ENCODE data around the gene STARD3NL. TPM values are rescaled to one million over a fixed set of nuclear protein-coding genes. Genes with fewer than 3 reads are reported as not detected.

The STARD3NL gene
- total and polyA plus RNA-seq, 5 donors from 2014 or later, result 13.1 to 33.8 (median 30.4) TPM

GRCh38 chr7:38195804-38196595, 18.0 kb downstream of the STARD3NL start:
- peaks cover 9 to 23% (median 15%) of the 10 kb centered on the region in 4 donors for H3K4me1 Mint-ChIP-seq
- Histone ChIP-seq H3K4me1 (ENCODE audit: control insufficient read depth, insufficient read depth, low read length, poor library complexity, severe bottlenecking) (no peaks in the 10 kb centered on the region), H3K4me3 (ENCODE audit: low read depth, low read length) (no peak overlapping the region), H3K36me3 (ENCODE audit: control insufficient read depth, insufficient read depth, low read length) (no peaks in the 10 kb centered on the region), H3K27ac (ENCODE audit: insufficient read depth, low read length, poor library complexity, severe bottlenecking) (no peak overlapping the region), H3K9me3 (ENCODE audit: control insufficient read depth in 2 of 2, low read length in 2 of 2) (no peaks in the 10 kb centered on the region), H3K27me3 (ENCODE audit: control insufficient read depth, insufficient read depth, low read length) (no peaks in the 10 kb centered on the region)
- no peak for ATAC-seq (ENCODE audit: low read depth in 2 of 2)
- no peak for DNase-seq
- peaks cover 0 to 3% (median 0%) of the 10 kb centered on the region in 7 donors for H3K9me3 Mint-ChIP-seq
- H3K27ac Mint-ChIP-seq, result no peak overlapping the region
- H3K27me3 Mint-ChIP-seq, result no peaks in the 10 kb centered on the region
- H3K4me3 Mint-ChIP-seq, result no peak overlapping the region
- peaks cover 4% of the 10 kb centered on the region for H3K36me3 Mint-ChIP-seq

GRCh38 chr7:38198366-38198765, 20.3 kb downstream of the STARD3NL start:
- Histone ChIP-seq H3K36me3 (ENCODE audit: control insufficient read depth, insufficient read depth, low read length) (no peaks in the 10 kb centered on the region), H3K9me3 (ENCODE audit: control insufficient read depth in 2 of 2, low read length in 2 of 2) (no peaks in the 10 kb centered on the region), H3K27ac (ENCODE audit: insufficient read depth, low read length, poor library complexity, severe bottlenecking) (no peak overlapping the region), H3K4me3 (ENCODE audit: low read depth, low read length) (no peak overlapping the region), H3K4me1 (ENCODE audit: control insufficient read depth, insufficient read depth, low read length, poor library complexity, severe bottlenecking) (no peaks in the 10 kb centered on the region), H3K27me3 (ENCODE audit: control insufficient read depth, insufficient read depth, low read length) (no peaks in the 10 kb centered on the region)
- peaks cover 0 to 17% (median 5%) of the 10 kb centered on the region in 4 donors for H3K4me1 Mint-ChIP-seq
- H3K27ac Mint-ChIP-seq, result no peak overlapping the region
- peak overlapping the region in 1 of 4 donors; percentile 3 for H3K4me3 Mint-ChIP-seq
- H3K27me3 Mint-ChIP-seq, result no peaks in the 10 kb centered on the region
- H3K9me3 Mint-ChIP-seq, result peaks cover 0 to 2% (median 0%) of the 10 kb centered on the region in 7 donors
- ATAC-seq (ENCODE audit: low read depth in 2 of 2), result no peak
- no peak for DNase-seq
- peaks cover 5% of the 10 kb centered on the region for H3K36me3 Mint-ChIP-seq

- DNase-seq, result no peak
- H3K4me3 Mint-ChIP-seq, result no peak overlapping the region
Measured at GRCh38 chr7:38199154-38199553, 21.1 kb downstream of the STARD3NL start.

GRCh38 chr7:38199782-38200181, 21.7 kb downstream of the STARD3NL start:
- ATAC-seq (ENCODE audit: low read depth in 2 of 2), result no peak
- H3K4me3 Mint-ChIP-seq, result no peak overlapping the region

More at GRCh38 chr7:38199154-38199553, 21.1 kb downstream of the STARD3NL start:
- no peak overlapping the region for H3K27ac ChIP-seq (ENCODE audit: insufficient read depth, low read length, poor library complexity, severe bottlenecking)
- H3K36me3 Mint-ChIP-seq, result peaks cover 7% of the 10 kb centered on the region
- peaks cover 0 to 17% (median 4%) of the 10 kb centered on the region in 4 donors for H3K4me1 Mint-ChIP-seq
- H3K9me3 Mint-ChIP-seq, result peaks cover 0 to 2% (median 0%) of the 10 kb centered on the region in 7 donors
- H3K36me3 ChIP-seq (ENCODE audit: control insufficient read depth, insufficient read depth, low read length), result no peaks in the 10 kb centered on the region
- H3K4me1 ChIP-seq (ENCODE audit: control insufficient read depth, insufficient read depth, low read length, poor library complexity, severe bottlenecking), result no peaks in the 10 kb centered on the region
- no peak for ATAC-seq (ENCODE audit: low read depth in 2 of 2)
- no peaks in the 10 kb centered on the region for H3K27me3 Mint-ChIP-seq
- no peak overlapping the region for H3K4me3 ChIP-seq (ENCODE audit: low read depth, low read length)
- H3K9me3 ChIP-seq (ENCODE audit: control insufficient read depth in 2 of 2, low read length in 2 of 2), result no peaks in the 10 kb centered on the region
- H3K27me3 ChIP-seq (ENCODE audit: control insufficient read depth, insufficient read depth, low read length), result no peaks in the 10 kb centered on the region
- H3K27ac Mint-ChIP-seq, result peak overlapping the region in 2 of 3 donors; percentile 0 to 56

GRCh38 chr7:38206071-38206470, 28.0 kb downstream of the STARD3NL start:
- Histone ChIP-seq H3K36me3 (ENCODE audit: control insufficient read depth, insufficient read depth, low read length) (peaks cover 13% of the 10 kb centered on the region), H3K9me3 (ENCODE audit: control insufficient read depth in 2 of 2, low read length in 2 of 2) (no peaks in the 10 kb centered on the region), H3K4me1 (ENCODE audit: control insufficient read depth, insufficient read depth, low read length, poor library complexity, severe bottlenecking) (no peaks in the 10 kb centered on the region), H3K27me3 (ENCODE audit: control insufficient read depth, insufficient read depth, low read length) (no peaks in the 10 kb centered on the region), H3K27ac (ENCODE audit: insufficient read depth, low read length, poor library complexity, severe bottlenecking) (no peak overlapping the region), H3K4me3 (ENCODE audit: low read depth, low read length) (no peak overlapping the region)
- DNase-seq (no peak), ATAC-seq (ENCODE audit: low read depth in 2 of 2) (no peak)
- peak overlapping the region in 1 of 3 donors; percentile 3 for H3K27ac Mint-ChIP-seq
- peaks cover 0 to 2% (median 0%) of the 10 kb centered on the region in 7 donors for H3K9me3 Mint-ChIP-seq
- H3K27me3 Mint-ChIP-seq, result no peaks in the 10 kb centered on the region
- H3K36me3 Mint-ChIP-seq, result peaks cover 27% of the 10 kb centered on the region
- no peak overlapping the region for H3K4me3 Mint-ChIP-seq
- H3K4me1 Mint-ChIP-seq, result peaks cover 0 to 6% (median 3%) of the 10 kb centered on the region in 4 donors

More at GRCh38 chr7:38199782-38200181, 21.7 kb downstream of the STARD3NL start:
- Mint-ChIP-seq H3K9me3 (peaks cover 0 to 2% (median 0%) of the 10 kb centered on the region in 7 donors), H3K27ac (peak overlapping the region in 2 of 3 donors; percentile 0 to 56), H3K36me3 (peaks cover 7% of the 10 kb centered on the region), H3K27me3 (no peaks in the 10 kb centered on the region), H3K4me1 (peaks cover 0 to 17% (median 4%) of the 10 kb centered on the region in 4 donors)
- H3K4me3 ChIP-seq (ENCODE audit: low read depth, low read length), result no peak overlapping the region
- no peaks in the 10 kb centered on the region for H3K9me3 ChIP-seq (ENCODE audit: control insufficient read depth in 2 of 2, low read length in 2 of 2)
- no peaks in the 10 kb centered on the region for H3K27me3 ChIP-seq (ENCODE audit: control insufficient read depth, insufficient read depth, low read length)
- no peaks in the 10 kb centered on the region for H3K36me3 ChIP-seq (ENCODE audit: control insufficient read depth, insufficient read depth, low read length)
- H3K4me1 ChIP-seq (ENCODE audit: control insufficient read depth, insufficient read depth, low read length, poor library complexity, severe bottlenecking), result no peaks in the 10 kb centered on the region
- H3K27ac ChIP-seq (ENCODE audit: insufficient read depth, low read length, poor library complexity, severe bottlenecking), result no peak overlapping the region
- DNase-seq, result no peak

- Histone ChIP-seq H3K9me3 (ENCODE audit: control insufficient read depth in 2 of 2, low read length in 2 of 2) (no peaks in the 10 kb centered on the region), H3K27ac (ENCODE audit: insufficient read depth, low read length, poor library complexity, severe bottlenecking) (no peak overlapping the region), H3K36me3 (ENCODE audit: control insufficient read depth, insufficient read depth, low read length) (peaks cover 13% of the 10 kb centered on the region), H3K4me1 (ENCODE audit: control insufficient read depth, insufficient read depth, low read length, poor library complexity, severe bottlenecking) (no peaks in the 10 kb centered on the region), H3K27me3 (ENCODE audit: control insufficient read depth, insufficient read depth, low read length) (no peaks in the 10 kb centered on the region), H3K4me3 (ENCODE audit: low read depth, low read length) (no peak overlapping the region)
- no peaks in the 10 kb centered on the region for H3K27me3 Mint-ChIP-seq
- H3K4me3 Mint-ChIP-seq, result no peak overlapping the region
- H3K36me3 Mint-ChIP-seq, result peaks cover 36% of the 10 kb centered on the region
- no peak for ATAC-seq (ENCODE audit: low read depth in 2 of 2)
- peaks cover 0 to 12% (median 4%) of the 10 kb centered on the region in 4 donors for H3K4me1 Mint-ChIP-seq
- no peaks in the 10 kb centered on the region for H3K9me3 Mint-ChIP-seq
- no peak overlapping the region for H3K27ac Mint-ChIP-seq
- DNase-seq, result no peak
Measured at GRCh38 chr7:38207843-38208242, 29.8 kb downstream of the STARD3NL start.

- Histone ChIP-seq H3K27ac (ENCODE audit: insufficient read depth, low read length, poor library complexity, severe bottlenecking) (no peak overlapping the region), H3K4me1 (ENCODE audit: control insufficient read depth, insufficient read depth, low read length, poor library complexity, severe bottlenecking) (peaks cover 6% of the 10 kb centered on the region), H3K9me3 (ENCODE audit: control insufficient read depth in 2 of 2, low read length in 2 of 2) (no peaks in the 10 kb centered on the region), H3K27me3 (ENCODE audit: control insufficient read depth, insufficient read depth, low read length) (no peaks in the 10 kb centered on the region), H3K4me3 (ENCODE audit: low read depth, low read length) (no peak overlapping the region), H3K36me3 (ENCODE audit: control insufficient read depth, insufficient read depth, low read length) (peaks cover 18% of the 10 kb centered on the region)
- DNase-seq (no peak), ATAC-seq (ENCODE audit: low read depth in 2 of 2) (no peak)
- Mint-ChIP-seq H3K27me3 (no peaks in the 10 kb centered on the region), H3K4me1 (peaks cover 8 to 12% (median 11%) of the 10 kb centered on the region in 4 donors), H3K36me3 (peaks cover 30% of the 10 kb centered on the region), H3K9me3 (no peaks in the 10 kb centered on the region), H3K4me3 (no peak overlapping the region), H3K27ac (peak overlapping the region in 1 of 3 donors; percentile 52)
Measured at GRCh38 chr7:38211486-38211885, 33.4 kb downstream of the STARD3NL start.
